COLO668 (cell line): ENCODE results near the gene DPH2.
A peak's percentile ranks its signal among the peaks of the same experiment; 100 is the strongest.

Source experiments
- DNase-seq: peaks from one replicate; lab custom pipeline; 2025; ENCODE audit not compliant: unreplicated experiment; lab: John Stamatoyannopoulos, UW

The DPH2 gene

DNA sequence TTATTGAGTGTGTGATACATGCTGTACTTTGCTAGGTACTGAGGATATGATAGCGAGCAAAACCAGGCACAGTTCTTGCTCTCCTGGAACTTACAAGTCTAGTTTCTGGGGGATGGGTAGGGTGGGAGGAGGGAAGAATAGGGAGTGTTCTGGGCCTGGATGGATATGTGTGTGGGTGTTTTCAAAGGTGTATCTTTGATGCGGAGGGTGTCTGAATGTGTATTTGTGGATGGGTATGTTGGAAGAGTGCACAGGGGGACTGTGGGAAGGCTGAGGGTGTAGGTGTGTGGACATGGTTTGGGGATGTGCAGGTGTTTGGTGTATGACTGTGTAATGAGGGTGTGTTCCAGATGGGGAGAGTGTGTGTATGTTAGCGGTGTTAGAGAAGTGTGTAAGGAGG is 4.5 kb upstream of the DPH2 start:
- no peak for DNase-seq

- DNase-seq = no peak
Observed at GRCh38 chr1:43968348-43968948, 1.4 kb upstream of the DPH2 start.

- DNase-seq = no peak
Observed at GRCh38 chr1:43969416-43969745, 429 bp upstream of the DPH2 start.

GRCh38 chr1:43970502-43970901 is 692 bp downstream of the DPH2 start:
- no peak for DNase-seq

GRCh38 chr1:43970911-43971310 is 1.1 kb downstream of the DPH2 start:
- DNase-seq = no peak

- DNase-seq = no peak
Observed at GRCh38 chr1:43971336-43971980, 1.6 kb downstream of the DPH2 start.

GRCh38 chr1:43973981-43974442 is 4.2 kb downstream of the DPH2 start:
- DNase-seq = no peak

DNA sequence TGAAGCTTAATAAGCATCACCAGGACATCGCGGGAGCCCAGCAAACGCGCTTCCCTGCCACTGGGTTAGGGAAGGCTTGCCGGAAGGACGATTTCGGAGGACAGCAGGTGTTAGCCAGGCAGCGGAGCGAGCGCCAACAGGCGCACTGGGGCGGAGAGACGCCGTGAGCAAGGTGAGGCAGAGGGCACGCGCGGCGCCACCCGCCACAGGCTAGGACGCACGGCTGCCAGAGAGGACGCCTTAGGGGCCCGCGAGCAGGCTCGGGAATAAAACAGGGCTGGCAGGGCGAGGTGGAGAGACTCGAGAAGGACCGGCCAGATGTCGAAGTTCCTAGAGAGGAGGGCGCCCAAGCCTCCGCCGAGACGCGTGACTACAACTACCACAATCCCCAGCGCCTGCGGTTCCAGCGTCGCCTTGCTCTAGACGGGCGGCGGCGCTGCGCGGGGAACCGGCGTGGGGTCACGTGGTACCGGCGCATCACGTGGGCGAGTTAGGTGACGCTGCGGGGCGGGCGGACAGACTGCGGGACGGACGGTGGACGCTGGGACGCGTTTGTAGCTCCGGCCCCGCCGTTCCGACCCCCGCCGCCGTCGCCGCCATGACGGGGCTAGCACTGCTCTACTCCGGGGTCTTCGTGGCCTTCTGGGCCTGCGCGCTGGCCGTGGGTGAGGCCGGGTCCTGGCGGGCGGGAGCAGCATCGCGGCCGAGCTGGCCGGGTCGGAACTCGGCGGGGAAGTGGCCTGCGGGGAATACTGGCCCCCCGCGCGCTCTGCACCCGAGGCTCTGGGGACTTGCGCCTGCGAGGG is 4.8 kb downstream of the DPH2 start, which contains the start of gene ATP6V0B:
ATP6V0B (plus strand) TSS at position 518 of the 806 bp plus-strand sequence; CDS start at position 599, 81 bp downstream.
- peak; percentile 100 for DNase-seq

GRCh38 chr1:43975249-43975961 is 5.6 kb downstream of the DPH2 start:
- DNase-seq = peak; percentile 77

DNA sequence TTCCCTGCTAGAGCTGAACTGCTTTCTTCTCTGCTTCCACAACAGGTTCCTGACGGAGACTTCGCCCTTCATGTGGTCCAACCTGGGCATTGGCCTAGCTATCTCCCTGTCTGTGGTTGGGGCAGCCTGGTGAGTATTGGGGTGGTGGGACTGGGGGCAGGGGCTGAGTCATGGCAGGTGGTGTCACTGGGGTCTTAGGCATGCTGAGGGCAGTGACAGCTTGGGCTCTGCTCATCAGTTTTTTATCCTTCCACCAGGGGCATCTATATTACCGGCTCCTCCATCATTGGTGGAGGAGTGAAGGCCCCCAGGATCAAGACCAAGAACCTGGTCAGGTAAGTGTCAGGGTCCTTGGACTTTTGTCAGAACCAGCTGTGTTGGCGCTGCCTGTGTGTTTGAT is 6.2 kb downstream of the DPH2 start:
- no peak for DNase-seq

DNA sequence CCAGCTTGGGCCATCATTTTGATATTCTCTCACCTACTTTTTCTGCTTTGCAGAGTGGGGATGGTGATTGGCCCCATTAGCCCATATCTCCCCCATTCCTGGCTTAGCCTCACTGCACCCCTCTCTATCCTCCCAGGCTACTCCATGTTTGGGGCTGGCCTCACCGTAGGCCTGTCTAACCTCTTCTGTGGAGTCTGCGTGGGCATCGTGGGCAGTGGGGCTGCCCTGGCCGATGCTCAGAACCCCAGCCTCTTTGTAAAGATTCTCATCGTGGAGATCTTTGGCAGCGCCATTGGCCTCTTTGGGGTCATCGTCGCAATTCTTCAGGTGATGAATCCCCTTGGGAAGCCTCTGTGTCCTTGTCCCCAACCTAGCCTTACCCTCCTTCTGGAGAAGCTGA is 7.1 kb downstream of the DPH2 start:
- DNase-seq = no peak

GRCh38 chr1:43977376-43978263 is 7.8 kb downstream of the DPH2 start:
- DNase-seq = no peak

- no peak for DNase-seq
Observed at GRCh38 chr1:43978264-43978550, 8.4 kb downstream of the DPH2 start.

- peak; percentile 93 for DNase-seq
Observed at GRCh38 chr1:43978551-43979260, 8.9 kb downstream of the DPH2 start, which contains the start of gene B4GALT2. Gene B4GALT2, plus strand, starts transcription at chr1:43979210. Its CDS starts 1,951 bp downstream, at chr1:43981161.

DNA sequence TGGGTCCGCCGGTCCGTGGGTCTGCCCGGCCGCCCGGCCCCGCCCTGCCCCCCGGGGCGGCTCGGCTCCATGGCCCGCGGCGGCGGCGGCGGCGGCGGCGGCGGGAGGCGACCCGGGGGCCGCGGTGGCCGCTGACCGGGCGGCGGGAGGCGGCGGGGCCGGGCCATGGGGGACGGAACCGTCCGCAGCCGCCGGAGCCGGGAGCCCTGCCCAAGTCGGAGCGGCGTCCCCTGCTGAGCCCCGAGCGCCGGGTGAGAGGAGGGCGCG is 9.4 kb downstream of the DPH2 start:
- DNase-seq = no peak

- DNase-seq = peak; percentile 76
Observed at GRCh38 chr1:43979528-43980254, 9.9 kb downstream of the DPH2 start.

DNA sequence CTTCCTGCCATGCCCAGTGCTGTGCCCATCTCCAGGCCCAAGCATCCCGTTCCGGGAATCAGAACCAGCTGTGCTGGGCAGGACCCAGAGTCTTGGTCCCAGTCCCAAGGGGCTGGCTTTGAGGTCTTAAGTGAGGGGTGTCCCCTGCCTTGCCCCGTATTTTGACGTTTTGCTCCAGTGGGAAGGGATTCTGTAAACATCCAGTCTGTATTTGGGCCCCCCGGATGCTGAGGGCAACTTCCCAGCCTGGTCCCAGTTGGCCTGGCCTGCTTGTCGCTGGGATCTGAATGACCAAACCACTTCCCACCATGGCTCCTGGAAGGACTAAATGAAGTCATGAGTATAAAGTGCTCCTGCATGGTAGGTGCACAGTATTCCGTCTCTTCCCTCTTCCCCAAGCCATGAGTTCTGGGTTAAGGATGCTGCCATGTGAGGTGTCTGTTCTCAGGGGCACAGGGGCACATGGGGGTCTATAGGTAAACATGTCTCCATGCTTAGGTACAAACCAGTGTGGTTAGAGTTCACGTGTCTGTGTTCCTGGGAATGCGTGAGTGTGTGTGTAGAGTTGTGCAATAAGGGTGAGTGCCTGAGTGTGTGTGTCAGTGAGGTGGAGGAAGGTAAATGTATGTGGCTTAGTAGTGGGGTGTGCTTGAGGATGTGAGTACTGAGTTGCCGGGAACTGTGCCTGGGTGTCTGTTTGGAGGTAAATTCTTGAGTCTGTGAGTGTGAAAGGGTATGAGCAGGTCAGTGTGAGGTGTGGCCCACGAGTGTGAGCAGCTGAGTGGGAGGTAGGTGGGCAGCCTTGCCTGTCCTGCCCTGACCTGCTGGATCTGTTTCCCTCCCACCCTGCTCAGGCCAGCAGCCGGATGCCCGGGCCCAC is 10.7 kb downstream of the DPH2 start:
- peak; percentile 59 for DNase-seq

DNA sequence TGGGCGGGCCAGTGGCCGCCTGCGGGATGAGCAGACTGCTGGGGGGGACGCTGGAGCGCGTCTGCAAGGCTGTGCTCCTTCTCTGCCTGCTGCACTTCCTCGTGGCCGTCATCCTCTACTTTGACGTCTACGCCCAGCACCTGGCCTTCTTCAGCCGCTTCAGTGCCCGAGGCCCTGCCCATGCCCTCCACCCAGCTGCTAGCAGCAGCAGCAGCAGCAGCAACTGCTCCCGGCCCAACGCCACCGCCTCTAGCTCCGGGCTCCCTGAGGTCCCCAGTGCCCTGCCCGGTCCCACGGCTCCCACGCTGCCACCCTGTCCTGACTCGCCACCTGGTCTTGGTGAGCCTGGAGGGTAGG is 11.3 kb downstream of the DPH2 start:
- peak; percentile 90 for DNase-seq

DNA sequence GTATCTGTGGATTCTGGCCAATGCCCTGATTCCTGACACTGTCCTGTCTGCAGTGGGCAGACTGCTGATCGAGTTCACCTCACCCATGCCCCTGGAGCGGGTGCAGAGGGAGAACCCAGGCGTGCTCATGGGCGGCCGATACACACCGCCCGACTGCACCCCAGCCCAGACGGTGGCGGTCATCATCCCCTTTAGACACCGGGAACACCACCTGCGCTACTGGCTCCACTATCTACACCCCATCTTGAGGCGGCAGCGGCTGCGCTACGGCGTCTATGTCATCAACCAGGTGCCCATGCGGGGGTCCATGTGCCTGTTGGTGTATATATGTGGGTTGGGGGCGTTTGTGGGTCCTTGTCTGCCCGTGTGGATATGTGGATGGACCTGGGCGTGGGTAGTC is 11.8 kb downstream of the DPH2 start:
- no peak for DNase-seq
